Measurements from ENCODE around the gene COPB2. TPM values are rescaled to one million over a fixed set of nuclear protein-coding genes. Genes with fewer than 3 reads are reported as not detected.

Gene COPB2
- total RNA-seq, 1 experiment from 2014 or later = 95.8 TPM

- no TSS peak for BruUV-seq (replicated peaks)
- intact Hi-C loops (cut with micrococcal nuclease) = no loop called here
- peak; percentile 70 for DNase-seq
Measured at GRCh38 chr3:139353920-139354556, 35.4 kb downstream of the COPB2 start.

GRCh38 chr3:139346771-139347170 lies 42.7 kb downstream of the COPB2 start:
- TF ChIP-seq EZH2phosphoT487 (IDR thresholded peaks at IDR 0.05; ENCODE audit: borderline replicate concordance, low read length) = no peak
- TF ChIP-seq CTCF (conservative IDR thresholded peaks at IDR 0.05; ENCODE audit: low read depth, low read length) = no peak
- TF ChIP-seq EZH2 (IDR thresholded peaks at IDR 0.05; ENCODE audit: low read length, unreplicated experiment) = no peak
- Histone ChIP-seq H3K4me1 (ENCODE audit: insufficient read depth, low read length) (0 out of 2 replicates have a peak, but pooled peaks cover 7% of the 10 kb centered on the region), H3K79me2 (ENCODE audit: low read length) (peaks cover 30% of the 10 kb centered on the region), H3F3A (ENCODE audit: low read length, unreplicated experiment) (no peaks in the 10 kb centered on the region), H3K27me3 (ENCODE audit: low read length) (no peaks in the 10 kb centered on the region), H3K36me3 (ENCODE audit: low read depth, low read length) (peaks cover 15% of the 10 kb centered on the region), H3K4me2 (ENCODE audit: low read length) (no peak overlapping the region), H3K27ac (ENCODE audit: low read length) (no peak overlapping the region), H3K9me3 (ENCODE audit: low read length) (no peaks in the 10 kb centered on the region), H2AFZ (ENCODE audit: low read length) (no peak overlapping the region), H3K9me2 (replicated peaks; ENCODE audit: low read length) (no peaks in the 10 kb centered on the region), H3K9ac (ENCODE audit: low read length) (no peak overlapping the region), H3K4me3 (ENCODE audit: low read length) (no peak overlapping the region), H4K20me1 (ENCODE audit: low read length) (no peaks in the 10 kb centered on the region)
- intact Hi-C loops (cut with micrococcal nuclease) = no loop called here
- POLR2A ChIA-PET (ENCODE audit: unreplicated experiment) = no interaction called here
- ATAC-seq (no peak), DNase-seq (no peak)
- CTCF ChIA-PET = no interaction called here
- BruUV-seq (replicated peaks) = no TSS peak

More at GRCh38 chr3:139353920-139354556, 35.4 kb downstream of the COPB2 start:
- no peaks in the 10 kb centered on the region for H3K79me2 ChIP-seq (ENCODE audit: low read length)
- H2AFZ ChIP-seq (ENCODE audit: low read length) = no peak overlapping the region
- peaks cover 44% of the 10 kb centered on the region for H3K36me3 ChIP-seq (ENCODE audit: low read depth, low read length)
- no peaks in the 10 kb centered on the region for H3K4me1 ChIP-seq (ENCODE audit: insufficient read depth, low read length)
- H3K9me3 ChIP-seq (ENCODE audit: low read length) = no peaks in the 10 kb centered on the region
- ChIA-PET POLR2A (ENCODE audit: unreplicated experiment) (interaction anchor here (0.9 kb wide), 1 partner anchor 36 kb away, joined by 3 read pairs; no protein-coding TSS in a partner anchor), CTCF (interaction anchor here (0.5 to 1.9 kb wide), 8 partner anchors 8 to 567 kb away, joined by 3 to 10 read pairs (median 4); no protein-coding TSS in a partner anchor)
- H3K9ac ChIP-seq (ENCODE audit: low read length) = no peak overlapping the region
- no peaks in the 10 kb centered on the region for H3K27me3 ChIP-seq (ENCODE audit: low read length)
- no peak for TF ChIP-seq EZH2phosphoT487 (IDR thresholded peaks at IDR 0.05; ENCODE audit: borderline replicate concordance, low read length)
- no peak for TF ChIP-seq EZH2 (IDR thresholded peaks at IDR 0.05; ENCODE audit: low read length, unreplicated experiment)
- peak; percentile 81 for TF ChIP-seq CTCF (conservative IDR thresholded peaks at IDR 0.05; ENCODE audit: low read depth, low read length)
- H3K4me2 ChIP-seq (ENCODE audit: low read length) = no peak overlapping the region
- H4K20me1 ChIP-seq (ENCODE audit: low read length) = peaks cover 6% of the 10 kb centered on the region; the same call in 1 of the 2 replicates
- H3F3A ChIP-seq (ENCODE audit: low read length, unreplicated experiment) = no peaks in the 10 kb centered on the region
- no peaks in the 10 kb centered on the region for H3K9me2 ChIP-seq (replicated peaks; ENCODE audit: low read length)
- H3K27ac ChIP-seq (ENCODE audit: low read length) = no peak overlapping the region
- ATAC-seq = peak; percentile 95
- H3K4me3 ChIP-seq (ENCODE audit: low read length) = no peak overlapping the region

Measured in PC-3 (cell line).